B cell (primary cell): ENCODE measurements around the gene MOGAT1. TPM values are rescaled to one million over a fixed set of nuclear protein-coding genes. Genes with fewer than 3 reads are reported as not detected.

Source experiments
- ATAC-seq: fragments of 200-7000 bp; cut with Tn5 transposase; one replicate; pipeline ENCODE4 v1.10.0; 2021; ENCODE audit warnings: low read depth, mild to moderate bottlenecking, moderate number of reproducible peaks, moderate library complexity
- CTCF ChIA-PET: fragments of 350-600 bp; sonication (Branson Sonifier 250); formaldehyde crosslinking; loops from one replicate; lab custom pipeline; 2021; ENCODE audit warnings: antibody characterized with exemption, inconsistent platforms; lab: Charles Lee
- POLR2A ChIA-PET: fragments of 350-600 bp; sonication (Branson Sonifier 250); formaldehyde crosslinking; loops from one replicate; lab custom pipeline; 2021; ENCODE audit warnings: antibody characterized with exemption; lab: Charles Lee
- DNase-seq: peaks from one replicate; pipeline ENCODE4 v3.0.0; 2013
- H2AFZ ChIP-seq: 2 replicates; pipeline ENCODE4 v1.6.1; 2012; ENCODE audit warnings: mild to moderate bottlenecking, low read depth, low read length; ENCODE audit not compliant: insufficient read depth, poor library complexity, severe bottlenecking
- H3K27ac ChIP-seq, 2 donors: 1 replicate in 1 of 2; 2 replicates in 1 of 2; pipeline ENCODE4 v1.5.1; 2012 to 2013; ENCODE audit warnings: low read length in 2 of 2, mild to moderate bottlenecking in 2 of 2, moderate library complexity in 1 of 2
- H3K27me3 ChIP-seq, 4 experiments: fragments of 200-600 bp in 1 of 4; sonication (generic) in 1 of 4; replicated peaks in 1 of 4; 1 replicate in 2 of 4; 2 replicates in 2 of 4; pipeline versions ENCODE4 v1.6.1 to v1.7.0; 2013 to 2016; ENCODE audit warnings: low read length in 3 of 4, mild to moderate bottlenecking in 2 of 4, mixed read lengths in 1 of 4, moderate library complexity in 1 of 4; ENCODE audit not compliant: insufficient read depth in 4 of 4, control insufficient read depth in 3 of 4; ENCODE audit errors: control extremely low read depth in 1 of 4
- H3K36me3 ChIP-seq, 2 experiments: replicated peaks in 1 of 2; 1 replicate in 1 of 2; 2 replicates in 1 of 2; pipeline versions ENCODE4 v1.6.1 to v1.7.1; 2013; ENCODE audit warnings: low read length in 1 of 2; ENCODE audit not compliant: insufficient read depth in 2 of 2, control insufficient read depth in 1 of 2; ENCODE audit errors: control extremely low read depth in 1 of 2, extremely low read depth in 1 of 2
- H3K4me1 ChIP-seq, 2 donors: fragments of 200-600 bp in 1 of 2; sonication (generic) in 1 of 2; 1 replicate in 1 of 2; 2 replicates in 1 of 2; pipeline versions ENCODE4 v1.5.1 to v1.6.1; 2013 to 2017; ENCODE audit warnings: low read length in 2 of 2; ENCODE audit not compliant: control insufficient read depth in 2 of 2, insufficient read depth in 2 of 2
- H3K4me2 ChIP-seq: replicated peaks from 2 replicates; pipeline ENCODE3; 2012; ENCODE audit warnings: mild to moderate bottlenecking, low read depth, low read length; ENCODE audit not compliant: poor library complexity, severe bottlenecking
- H3K4me3 ChIP-seq, 5 experiments: fragments of 200-600 bp in 1 of 5; sonication (generic) in 1 of 5; 1 replicate in 3 of 5; 2 replicates in 2 of 5; pipeline versions ENCODE4 v1.5.1 to v1.7.0; 2011 to 2016; ENCODE audit warnings: low read length in 4 of 5, mild to moderate bottlenecking in 4 of 5, low read depth in 2 of 5, control low read depth in 1 of 5, moderate library complexity in 1 of 5; ENCODE audit not compliant: insufficient read depth in 1 of 5; ENCODE audit errors: control extremely low read depth in 1 of 5, extremely low read depth in 1 of 5
- H3K79me2 ChIP-seq: fragments of 200-600 bp; sonication (generic); one replicate; pipeline ENCODE4 v1.6.0; 2016; ENCODE audit warnings: low read length; ENCODE audit not compliant: control insufficient read depth, insufficient read depth
- H3K9ac ChIP-seq: fragments of 200-600 bp; sonication (generic); 2 replicates; pipeline ENCODE4 v1.6.1; 2017; ENCODE audit warnings: mild to moderate bottlenecking, low read length, moderate library complexity
- H3K9me3 ChIP-seq, 3 donors: one replicate each; pipeline versions ENCODE4 v1.6.1 to v1.7.1; 2013; ENCODE audit warnings: low read length in 2 of 3; ENCODE audit not compliant: control insufficient read depth in 2 of 3, insufficient read depth in 1 of 3; ENCODE audit errors: control extremely low read depth in 1 of 3
- H4K20me1 ChIP-seq: 2 replicates; pipeline ENCODE4 v1.6.0; 2012; ENCODE audit warnings: mild to moderate bottlenecking, low read length; ENCODE audit not compliant: insufficient read depth, control insufficient read depth, poor library complexity, severe bottlenecking
- H3K27ac Mint-ChIP-seq: one replicate; pipeline ENCODE4 v1.8.0; 2021; ENCODE audit warnings: mixed read lengths
- H3K27me3 Mint-ChIP-seq: one replicate; pipeline ENCODE4 v1.8.0; 2021; ENCODE audit warnings: mixed read lengths
- H3K4me1 Mint-ChIP-seq: one replicate; pipeline ENCODE4 v1.8.0; 2021; ENCODE audit warnings: mixed read lengths
- H3K4me3 Mint-ChIP-seq: one replicate; pipeline ENCODE4 v1.8.0; 2021; ENCODE audit warnings: mixed read lengths
- H3K9me3 Mint-ChIP-seq: one replicate; pipeline ENCODE4 v1.8.0; 2022; ENCODE audit warnings: mixed read lengths; ENCODE audit not compliant: insufficient read depth
- EZH2 ChIP-seq: IDR thresholded peaks from 2 replicates; pipeline ENCODE4 v1.6.1; 2012; ENCODE audit warnings: borderline replicate concordance, low read depth, mild to moderate bottlenecking, moderate library complexity, low read length; ENCODE audit not compliant: insufficient read depth, poor library complexity, severe bottlenecking
- WGBS: methylation state at CpG from one replicate; pipeline ENCODE4 v1.1.5; 2013; ENCODE audit warnings: missing lambda C conversion rate; ENCODE audit not compliant: insufficient coverage; 5-methylcytosine and 5-hydroxymethylcytosine counted together
- intact Hi-C: fragments of 100-400 bp; cut with micrococcal nuclease; formaldehyde crosslinking; loops from one replicate; pipeline ENCODE4 v1.10.0; 2022
- polyA plus RNA-seq: library from polyadenylated mRNA; depleted of rRNA; stranded (reverse); fragments of >200 nt; gene quantifications from 2 replicates; pipeline ENCODE4 v1.2.3, GENCODE V29; 2012
- total RNA-seq, 2 donors: library from RNA; stranded (reverse); fragments of 120-200 nt in 1 of 2; gene quantifications; 1 replicate in 1 of 2; 2 replicates in 1 of 2; pipeline versions ENCODE4 v1.2.3 to v1.2.4, GENCODE V29; 2013 to 2022
- TF ChIP-seq, protein P1 (sequence below): fragments of 200-600 bp; IDR thresholded peaks from one replicate; pipeline ENCODE4 v1.8.0; 2022; ENCODE audit warnings: antibody characterized with exemption, mild to moderate bottlenecking

The MOGAT1 gene
- total and polyA plus RNA-seq, 2 donors (not counting 1 experiment from before 2014, with no cell fraction given), result not detected

DNA sequence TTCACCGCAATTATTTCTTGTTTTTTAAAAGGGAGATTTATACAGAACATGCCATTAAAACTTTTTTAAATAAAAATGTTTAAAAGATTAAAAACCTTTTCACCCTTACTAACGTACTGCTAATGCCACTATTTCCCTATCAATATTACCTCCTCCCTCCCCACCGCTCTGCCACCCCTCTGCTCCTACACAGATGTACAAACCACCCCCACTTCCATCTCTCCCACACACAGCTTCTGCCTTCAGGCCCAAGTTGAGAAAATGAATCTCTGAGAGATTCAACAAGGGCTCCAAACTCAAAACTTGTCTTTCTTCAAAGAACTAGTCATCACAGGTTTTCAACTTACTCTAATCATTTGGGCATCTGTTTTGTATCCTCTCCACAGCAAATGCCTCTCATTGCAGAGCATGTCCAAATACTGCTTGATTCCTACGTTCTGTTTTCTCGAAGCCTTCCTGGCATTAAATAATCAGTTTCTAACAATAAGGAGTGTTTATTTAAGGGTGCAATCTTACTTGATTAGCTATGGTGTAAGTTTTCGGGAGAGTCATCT lies 47.6 kb upstream of the MOGAT1 start:
- POLR2A ChIA-PET, result interaction anchor here (0.6 kb wide), 1 partner anchor 306 kb away, joined by 7 read pairs; no protein-coding TSS in a partner anchor
- Mint-ChIP-seq H3K27me3 (no peaks in the 10 kb centered on the region), H3K9me3 (no peaks in the 10 kb centered on the region), H3K4me1 (no peaks in the 10 kb centered on the region), H3K27ac (no peak overlapping the region), H3K4me3 (no peak overlapping the region)
- intact Hi-C loops, result no loop called here
- Histone ChIP-seq H4K20me1 (no peaks in the 10 kb centered on the region), H3K79me2 (no peaks in the 10 kb centered on the region), H3K9me3 (no peaks in the 10 kb centered on the region), H3K4me1 (no peaks in the 10 kb centered on the region), H3K4me3 (no peak overlapping the region), H3K9ac (no peak overlapping the region), H3K27me3 (no peaks in the 10 kb centered on the region), H2AFZ (no peak overlapping the region), H3K27ac (no peak overlapping the region), H3K36me3 (peaks cover 13 to 67% of the 10 kb centered on the region in 2 experiments), H3K4me2 (no peak overlapping the region)
- CTCF ChIA-PET, result no interaction called here
- 90% methylated on average over 2 of the region's 6 CpGs for WGBS
- no peak for ATAC-seq
- no peak for DNase-seq
- TF ChIP-seq EZH2, result no peak
- TF ChIP-seq, protein P1, sequence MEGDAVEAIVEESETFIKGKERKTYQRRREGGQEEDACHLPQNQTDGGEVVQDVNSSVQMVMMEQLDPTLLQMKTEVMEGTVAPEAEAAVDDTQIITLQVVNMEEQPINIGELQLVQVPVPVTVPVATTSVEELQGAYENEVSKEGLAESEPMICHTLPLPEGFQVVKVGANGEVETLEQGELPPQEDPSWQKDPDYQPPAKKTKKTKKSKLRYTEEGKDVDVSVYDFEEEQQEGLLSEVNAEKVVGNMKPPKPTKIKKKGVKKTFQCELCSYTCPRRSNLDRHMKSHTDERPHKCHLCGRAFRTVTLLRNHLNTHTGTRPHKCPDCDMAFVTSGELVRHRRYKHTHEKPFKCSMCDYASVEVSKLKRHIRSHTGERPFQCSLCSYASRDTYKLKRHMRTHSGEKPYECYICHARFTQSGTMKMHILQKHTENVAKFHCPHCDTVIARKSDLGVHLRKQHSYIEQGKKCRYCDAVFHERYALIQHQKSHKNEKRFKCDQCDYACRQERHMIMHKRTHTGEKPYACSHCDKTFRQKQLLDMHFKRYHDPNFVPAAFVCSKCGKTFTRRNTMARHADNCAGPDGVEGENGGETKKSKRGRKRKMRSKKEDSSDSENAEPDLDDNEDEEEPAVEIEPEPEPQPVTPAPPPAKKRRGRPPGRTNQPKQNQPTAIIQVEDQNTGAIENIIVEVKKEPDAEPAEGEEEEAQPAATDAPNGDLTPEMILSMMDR, result no peak

DNA sequence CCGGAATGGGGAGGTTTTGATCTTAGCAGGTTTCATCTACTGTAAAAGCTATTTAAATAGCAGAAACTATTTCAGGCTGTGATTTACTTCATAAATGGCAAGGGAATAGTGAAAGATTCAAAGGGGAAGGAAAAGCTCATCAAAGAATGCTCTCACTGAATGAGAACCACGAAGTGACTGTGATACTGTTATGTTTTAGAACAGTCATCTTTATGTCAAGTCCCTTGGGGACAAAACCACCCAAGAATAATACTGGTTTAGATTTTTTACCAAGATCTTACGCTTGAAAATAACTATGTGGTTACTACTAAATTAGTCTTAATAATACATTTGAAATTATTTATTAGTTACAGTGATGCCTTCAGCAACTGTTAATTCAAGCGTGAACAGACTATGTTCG lies 43.7 kb upstream of the MOGAT1 start:
- intact Hi-C loops, result no loop called here

More for the DNA sequence above, 43.7 kb upstream of the MOGAT1 start:
- no peaks in the 10 kb centered on the region for H3K79me2 ChIP-seq
- no peak overlapping the region for H3K4me3 Mint-ChIP-seq
- ATAC-seq (no peak), DNase-seq (no peak)
- H3K36me3 ChIP-seq, result peaks cover 9 to 78% of the 10 kb centered on the region in 2 experiments
- H3K4me1 ChIP-seq, result no peaks in the 10 kb centered on the region
- WGBS, result no CpG with 5 or more reads among the region's 5 CpGs
- H3K9me3 Mint-ChIP-seq, result no peaks in the 10 kb centered on the region
- no peak overlapping the region for H3K27ac Mint-ChIP-seq
- no peaks in the 10 kb centered on the region for H4K20me1 ChIP-seq
- no peaks in the 10 kb centered on the region for H3K4me1 Mint-ChIP-seq
- no peak overlapping the region for H2AFZ ChIP-seq
- H3K9me3 ChIP-seq, result no peaks in the 10 kb centered on the region
- no peak overlapping the region for H3K4me3 ChIP-seq
- CTCF ChIA-PET, result no interaction called here
- H3K27ac ChIP-seq, result no peak overlapping the region
- no peak overlapping the region for H3K9ac ChIP-seq
- no peaks in the 10 kb centered on the region for H3K27me3 Mint-ChIP-seq
- TF ChIP-seq, protein P1, result no peak
- TF ChIP-seq EZH2, result no peak
- POLR2A ChIA-PET, result no interaction called here
- H3K4me2 ChIP-seq, result no peak overlapping the region
- no peaks in the 10 kb centered on the region for H3K27me3 ChIP-seq
